GM23338 (cell line): ENCODE measurements around the gene HSD17B7. TPM values are rescaled to one million over a fixed set of nuclear protein-coding genes. Genes with fewer than 3 reads are reported as not detected.

Experiments used
- ATAC-seq: fragments of 200-7000 bp; cut with Tn5 transposase; 3 replicates; pipeline ENCODE4 v1.9.1; 2020
- DNase-seq: peaks from one replicate; pipeline ENCODE4 v3.0.0-alpha.2; 2015; ENCODE audit warnings: low spot score
- H2AFZ ChIP-seq: fragments of 200-600 bp; sonication (generic); 2 replicates; pipeline ENCODE4 v1.8.0; 2016; ENCODE audit warnings: antibody characterized with exemption, mild to moderate bottlenecking, moderate library complexity
- H3F3A ChIP-seq: fragments of 200-600 bp; sonication (generic); replicated peaks from 2 replicates; pipeline ENCODE4 v1.8.0; 2017; ENCODE audit warnings: antibody characterized with exemption, mixed run types, low read depth
- H3K27ac ChIP-seq: fragments of 200-600 bp; sonication (generic); 2 replicates; pipeline ENCODE4 v1.6.1; 2016; ENCODE audit warnings: low read depth
- H3K27me3 ChIP-seq: fragments of 200-600 bp; sonication (generic); 2 replicates; pipeline ENCODE4 v1.8.0; 2016; ENCODE audit warnings: mild to moderate bottlenecking, mixed run types, moderate library complexity; ENCODE audit not compliant: insufficient read depth
- H3K36me3 ChIP-seq: fragments of 200-600 bp; sonication (generic); 2 replicates; pipeline ENCODE4 v1.8.0; 2016; ENCODE audit warnings: mild to moderate bottlenecking; ENCODE audit not compliant: insufficient read depth
- H3K4me1 ChIP-seq: fragments of 200-600 bp; sonication (generic); 2 replicates; pipeline ENCODE4 v1.8.0; 2016; ENCODE audit warnings: mild to moderate bottlenecking, moderate library complexity; ENCODE audit not compliant: insufficient read depth
- H3K4me2 ChIP-seq: fragments of 200-600 bp; sonication (generic); 2 replicates; pipeline ENCODE4 v1.7.1; 2017; ENCODE audit warnings: mixed run types
- H3K4me3 ChIP-seq: fragments of 200-600 bp; sonication (generic); 2 replicates; pipeline ENCODE4 v1.6.1; 2016; ENCODE audit warnings: mixed run types
- H3K79me2 ChIP-seq: fragments of 200-600 bp; sonication (generic); replicated peaks from 2 replicates; pipeline ENCODE4 v1.8.0; 2017; ENCODE audit warnings: mild to moderate bottlenecking; ENCODE audit not compliant: insufficient read depth
- H3K9me2 ChIP-seq: fragments of 200-600 bp; sonication (generic); 2 replicates; pipeline ENCODE4 v1.8.0; 2017; ENCODE audit not compliant: insufficient read depth
- H4K20me1 ChIP-seq: fragments of 200-600 bp; sonication (generic); replicated peaks from 2 replicates; pipeline ENCODE4 v1.8.0; 2017; ENCODE audit warnings: mild to moderate bottlenecking; ENCODE audit not compliant: insufficient read depth
- H3K27ac Mint-ChIP-seq: 2 replicates; pipeline ENCODE4 v1.8.0; 2020; ENCODE audit warnings: inconsistent platforms, mild to moderate bottlenecking, moderate library complexity, mixed read lengths
- H3K27me3 Mint-ChIP-seq: 3 replicates; pipeline ENCODE4 v1.8.0; 2022; ENCODE audit warnings: low read depth, mild to moderate bottlenecking, moderate library complexity, mixed read lengths, inconsistent platforms; ENCODE audit not compliant: insufficient read depth, poor library complexity
- H3K36me3 Mint-ChIP-seq: 3 replicates; pipeline ENCODE4 v1.8.0; 2021; ENCODE audit warnings: low read depth, mild to moderate bottlenecking, inconsistent platforms, moderate library complexity, mixed read lengths
- H3K4me1 Mint-ChIP-seq: 3 replicates; pipeline ENCODE4 v1.8.0; 2020; ENCODE audit warnings: mild to moderate bottlenecking, inconsistent platforms, mixed read lengths
- H3K4me3 Mint-ChIP-seq: 3 replicates; pipeline ENCODE4 v1.8.0; 2021; ENCODE audit warnings: moderate library complexity, mild to moderate bottlenecking, inconsistent platforms, mixed read lengths
- H3K9me3 Mint-ChIP-seq: 3 replicates; pipeline ENCODE4 v1.8.0; 2020; ENCODE audit warnings: moderate library complexity, mild to moderate bottlenecking, inconsistent platforms, mixed read lengths
- CTCF ChIP-seq, 2 experiments: fragments of 200-600 bp in 1 of 2; sonication (generic) in 1 of 2; conservative IDR thresholded peaks; 2 replicates each; pipeline versions ENCODE4 v1.5.1 to v1.6.1; 2016 to 2017; ENCODE audit warnings: antibody characterized with exemption in 2 of 2, low read depth in 2 of 2, mild to moderate bottlenecking in 2 of 2, moderate library complexity in 1 of 2
- ETS1 ChIP-seq: IDR thresholded peaks from 2 replicates; pipeline ENCODE4 v1.6.1; 2016; ENCODE audit warnings: antibody characterized with exemption
- EZH2phosphoT487 ChIP-seq: fragments of 200-600 bp; sonication (generic); IDR thresholded peaks from one replicate; pipeline ENCODE4 v1.8.1; 2018; ENCODE audit warnings: antibody characterized with exemption; ENCODE audit not compliant: unreplicated experiment
- JUNB ChIP-seq: IDR thresholded peaks from one replicate; pipeline ENCODE4 v1.6.1; 2016; ENCODE audit warnings: antibody characterized with exemption; ENCODE audit not compliant: unreplicated experiment
- POLR2AphosphoS5 ChIP-seq: IDR thresholded peaks from 2 replicates; pipeline ENCODE4 v1.6.1; 2016; ENCODE audit warnings: antibody characterized with exemption, low read depth
- REST ChIP-seq: IDR thresholded peaks from one replicate; pipeline ENCODE4 v1.6.1; 2018; ENCODE audit warnings: antibody characterized with exemption; ENCODE audit not compliant: unreplicated experiment
- ZNF114 ChIP-seq: fragments of 250-450 bp; sonication (Bioruptor Pico); IDR thresholded peaks from 2 replicates; pipeline ENCODE4 v1.5.0; 2020; ENCODE audit warnings: mild to moderate bottlenecking, moderate library complexity
- ZNF331 ChIP-seq: fragments of 250-450 bp; sonication (Bioruptor Pico); IDR thresholded peaks from 2 replicates; pipeline ENCODE4 v1.5.0; 2020; ENCODE audit warnings: low read depth, mild to moderate bottlenecking, moderate library complexity
- polyA plus RNA-seq: library from polyadenylated mRNA; unstranded; fragments of >200 nt; fragmentation: Nextera tagmentation; extraction: Ambion mirVana; gene quantifications from 2 replicates; pipeline ENCODE4 v1.2.1, GENCODE V29; 2016
- total RNA-seq: library from RNA; depleted of rRNA; stranded (reverse); fragments of >200 nt; shearing (Covaris generic); gene quantifications from 2 replicates; pipeline ENCODE4 v1.2.3, GENCODE V29; 2014

The HSD17B7 gene
- total and polyA plus RNA-seq, 2 experiments from 2014 or later = 30.9 to 31.9 TPM

- no peak for DNase-seq
- no peaks in the 10 kb centered on the region for H3K79me2 ChIP-seq
- H3K36me3 Mint-ChIP-seq = no peaks in the 10 kb centered on the region
- no peaks in the 10 kb centered on the region for H4K20me1 ChIP-seq
- peaks cover 5% of the 10 kb centered on the region; the same call in 1 of the 2 replicates for H3K9me2 ChIP-seq
- no peak overlapping the region for H2AFZ ChIP-seq
- ATAC-seq = no peak
- peaks cover 6% of the 10 kb centered on the region; the same call in 1 of the 2 replicates for H3K4me1 ChIP-seq
- H3F3A ChIP-seq = no peaks in the 10 kb centered on the region
- no peaks in the 10 kb centered on the region for H3K36me3 ChIP-seq
- no peak overlapping the region for H3K4me2 ChIP-seq
- H3K4me3 Mint-ChIP-seq = no peak overlapping the region
- no peak overlapping the region for H3K27ac Mint-ChIP-seq
- no peaks in the 10 kb centered on the region for H3K27me3 Mint-ChIP-seq
- H3K27ac ChIP-seq = no peak overlapping the region
- H3K27me3 ChIP-seq = no peaks in the 10 kb centered on the region; the same call in 1 of the 2 replicates
- no peak overlapping the region for H3K4me3 ChIP-seq
- peaks cover 8% of the 10 kb centered on the region; the same call in 2 of the 3 replicates for H3K4me1 Mint-ChIP-seq
- TF ChIP-seq POLR2AphosphoS5 (no peak), JUNB (no peak), ZNF331 (no peak), CTCF (conservative IDR thresholded peaks at IDR 0.05; ENCODE audit: low read depth in 2 of 2) (no peak), ZNF114 (CRISPR knock-in tag) (no peak), REST (no peak), ETS1 (no peak)
- H3K9me3 Mint-ChIP-seq = no peaks in the 10 kb centered on the region
These were observed 38.8 kb downstream of the HSD17B7 start for GRCh38 chr1:162829268-162829667.

GRCh38 chr1:162832470-162832869 lies 42.0 kb downstream of the HSD17B7 start:
- Histone ChIP-seq H3K36me3 (no peaks in the 10 kb centered on the region), H3K4me3 (no peak overlapping the region), H3K9me2 (peaks cover 5% of the 10 kb centered on the region; the same call in 1 of the 2 replicates), H2AFZ (peak overlapping the region; percentile 77), H3K27ac (no peak overlapping the region), H3K4me2 (no peak overlapping the region), H3K27me3 (no peaks in the 10 kb centered on the region), H3K79me2 (no peaks in the 10 kb centered on the region), H3K4me1 (peaks cover 6% of the 10 kb centered on the region; the same call in 1 of the 2 replicates), H3F3A (no peaks in the 10 kb centered on the region), H4K20me1 (no peaks in the 10 kb centered on the region)
- Mint-ChIP-seq H3K9me3 (no peaks in the 10 kb centered on the region), H3K4me1 (peaks cover 8% of the 10 kb centered on the region; the same call in 2 of the 3 replicates), H3K4me3 (no peak overlapping the region), H3K27me3 (peaks cover 1% of the 10 kb centered on the region), H3K36me3 (no peaks in the 10 kb centered on the region), H3K27ac (no peak overlapping the region)
- DNase-seq (no peak), ATAC-seq (peak; percentile 57)
- no peak for TF ChIP-seq EZH2phosphoT487
